HG03565 (cell line): ENCODE results near the gene ITGB4.

Experiments
- ATAC-seq: cut with Tn5 transposase; IDR thresholded peaks from one replicate; pipeline ENCODE4 v1.9.1; 2021; ENCODE audit warnings: mild to moderate bottlenecking, moderate library complexity; ENCODE audit not compliant: unreplicated experiment

The ITGB4 gene

DNA sequence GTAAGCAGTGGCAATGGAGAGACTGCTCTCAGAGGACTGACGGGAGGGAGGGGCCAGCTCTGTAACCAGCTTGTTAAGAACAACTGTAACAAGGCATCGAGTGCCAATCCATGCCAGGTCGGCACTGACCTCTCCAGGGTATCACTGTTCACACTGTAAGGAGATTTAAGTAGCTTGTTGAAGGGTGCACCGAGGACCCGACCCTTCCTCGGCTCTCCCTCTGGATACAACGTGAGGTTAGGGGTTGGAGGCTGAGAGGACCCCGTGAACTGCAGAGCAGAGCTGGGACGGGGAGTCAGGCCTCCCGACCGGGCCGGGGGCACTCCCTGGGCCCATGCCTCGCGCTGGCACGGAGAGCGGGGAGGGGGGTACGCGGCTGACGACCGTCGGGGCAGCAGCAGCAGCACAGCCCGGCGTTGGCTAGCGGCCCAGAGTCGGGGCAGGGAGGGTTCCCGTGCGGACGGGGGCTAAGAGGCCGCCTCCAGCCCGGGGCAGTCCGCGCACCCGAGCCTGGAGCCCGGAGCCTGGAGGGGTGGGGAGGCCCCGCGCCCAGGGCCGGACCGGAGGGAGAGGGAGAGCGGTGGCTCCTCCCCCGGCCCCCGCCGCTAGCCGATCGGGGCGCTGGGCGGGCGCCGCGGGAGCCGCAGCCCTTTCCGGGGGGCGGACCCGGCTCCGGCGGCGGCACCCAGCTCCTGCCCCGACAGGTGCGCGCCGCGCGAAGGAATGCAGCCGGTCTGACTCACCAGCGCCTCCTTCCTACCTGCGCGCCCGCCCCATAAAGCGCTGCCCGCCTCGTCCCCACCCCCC is at the start of gene ITGB4:
TSS of gene ITGB4 (plus strand) at position 804 of the 807 bp plus-strand sequence. CDS start 3,245 bp downstream, outside the sequence.
- no peak for ATAC-seq

DNA sequence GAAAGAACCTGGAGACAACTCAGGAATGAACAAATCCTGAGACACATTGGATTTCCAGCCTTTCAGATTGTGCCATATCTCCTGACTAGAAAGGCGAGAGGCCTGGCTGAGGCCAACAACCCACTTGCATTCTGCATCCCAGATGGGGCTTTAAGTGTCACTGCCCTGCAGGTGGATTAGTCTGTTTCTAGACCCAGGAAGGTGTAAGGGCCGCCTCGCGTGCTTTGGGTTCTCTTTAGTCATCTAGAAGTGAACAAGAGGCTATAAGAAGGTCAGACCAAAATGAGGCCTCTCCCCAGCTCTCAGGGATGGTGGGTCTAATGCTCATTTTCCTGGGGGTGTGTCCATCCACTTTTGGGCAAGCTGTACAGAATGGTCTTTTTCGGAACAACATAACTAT is 49.2 kb upstream of the ITGB4 start:
- no peak for ATAC-seq

DNA sequence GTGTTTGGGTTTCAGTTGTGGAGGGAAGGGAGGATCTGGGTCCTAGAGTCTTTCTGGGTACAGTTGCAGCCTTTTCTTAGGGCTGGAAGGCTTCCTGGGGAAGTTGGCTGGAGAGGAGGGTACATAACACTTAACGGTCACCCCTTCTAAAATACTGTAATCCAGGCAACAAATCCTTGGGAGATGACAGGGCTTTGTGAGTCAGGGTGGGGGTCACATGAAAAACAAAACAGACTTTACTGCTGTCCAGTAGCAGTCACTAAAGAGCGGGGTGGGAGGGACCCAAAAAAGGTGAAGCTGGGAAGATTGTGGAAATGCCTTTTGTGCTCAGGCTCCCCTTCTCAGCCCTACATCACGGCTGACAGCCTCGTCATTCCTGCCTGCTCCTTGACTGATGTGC is 47.8 kb upstream of the ITGB4 start:
- no peak for ATAC-seq

DNA sequence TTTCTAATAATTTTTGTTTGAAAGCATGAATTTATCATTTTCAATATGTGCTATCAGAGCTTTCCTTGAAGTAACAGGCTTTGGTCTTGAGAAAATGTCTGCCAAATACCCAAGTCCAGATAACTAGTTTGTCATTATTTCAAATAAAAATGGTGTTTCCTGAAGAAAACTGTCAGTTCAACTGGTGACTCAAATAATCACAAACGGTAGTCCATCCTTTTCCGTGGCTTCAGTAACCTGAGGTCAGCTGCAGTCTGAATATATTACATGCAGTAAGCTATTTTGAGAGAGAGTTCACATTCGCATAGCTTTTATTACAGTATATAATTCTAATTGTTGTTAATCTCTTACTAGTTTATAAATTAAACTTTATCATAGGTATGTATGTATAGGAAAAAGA is 44.8 kb upstream of the ITGB4 start:
- no peak for ATAC-seq

DNA sequence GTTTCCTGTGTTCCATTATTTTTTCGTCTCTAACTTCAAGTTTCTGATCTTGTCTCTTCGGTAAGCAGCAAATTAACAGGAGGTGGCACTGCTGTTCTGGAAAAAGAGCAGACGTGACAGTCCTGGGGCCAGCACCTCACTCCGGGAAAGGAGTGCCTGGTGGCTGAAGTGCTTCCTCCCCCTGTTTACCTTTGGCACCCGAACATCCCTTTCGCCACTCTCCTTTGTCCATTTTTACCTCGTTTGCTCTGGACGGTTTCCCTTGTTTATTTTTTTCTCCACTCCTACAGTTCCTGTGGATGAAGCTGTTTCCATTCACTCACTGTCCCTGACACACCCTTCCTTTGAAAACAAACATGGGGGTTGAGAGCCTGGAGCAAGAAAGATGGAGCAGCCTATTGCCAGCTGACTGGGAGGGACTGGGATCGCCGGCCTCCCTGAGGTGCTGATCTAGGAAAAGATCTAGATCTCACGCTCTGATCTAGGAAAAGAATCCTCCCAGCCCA is 41.5 kb upstream of the ITGB4 start:
- no peak for ATAC-seq

DNA sequence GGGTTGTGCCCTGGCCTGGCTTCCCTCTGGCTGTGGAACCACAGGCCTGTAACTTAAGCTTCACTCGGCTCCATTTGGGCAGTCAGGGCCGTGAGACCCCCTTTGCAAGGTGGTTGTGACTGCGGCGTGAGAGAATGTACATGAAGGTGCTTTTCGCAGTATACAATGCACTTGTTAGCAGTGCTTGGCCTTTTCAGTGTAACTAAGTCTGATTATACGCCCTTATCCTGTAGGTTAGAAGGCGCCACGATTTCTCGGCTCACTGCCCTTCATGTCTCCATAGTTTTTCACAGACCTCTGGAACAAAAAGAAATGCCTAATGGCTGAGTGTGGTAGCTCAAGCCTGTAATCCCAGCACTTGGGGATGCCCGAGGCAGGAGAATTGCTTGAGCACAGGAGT is 40.8 kb upstream of the ITGB4 start:
- no peak for ATAC-seq

DNA sequence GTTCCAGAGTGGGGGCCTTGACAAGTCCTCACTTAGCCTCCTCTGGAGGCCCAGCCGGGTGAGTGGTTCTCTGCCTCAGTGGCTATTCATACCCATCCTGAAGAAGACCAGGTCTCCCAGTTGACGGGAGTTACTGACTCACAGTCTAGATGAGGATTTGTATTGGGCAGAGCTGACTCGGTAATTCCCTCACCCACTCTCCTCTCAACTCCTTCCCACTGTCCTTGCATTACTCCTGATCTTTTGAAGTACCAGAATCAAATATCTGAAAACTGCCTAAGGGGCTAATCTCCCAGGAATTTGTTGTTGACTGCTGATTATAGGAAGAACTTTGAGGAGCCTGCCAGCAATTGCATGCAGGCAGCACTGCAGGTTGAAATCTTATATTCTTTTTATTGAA is 40.0 kb upstream of the ITGB4 start:
- ATAC-seq = no peak

DNA sequence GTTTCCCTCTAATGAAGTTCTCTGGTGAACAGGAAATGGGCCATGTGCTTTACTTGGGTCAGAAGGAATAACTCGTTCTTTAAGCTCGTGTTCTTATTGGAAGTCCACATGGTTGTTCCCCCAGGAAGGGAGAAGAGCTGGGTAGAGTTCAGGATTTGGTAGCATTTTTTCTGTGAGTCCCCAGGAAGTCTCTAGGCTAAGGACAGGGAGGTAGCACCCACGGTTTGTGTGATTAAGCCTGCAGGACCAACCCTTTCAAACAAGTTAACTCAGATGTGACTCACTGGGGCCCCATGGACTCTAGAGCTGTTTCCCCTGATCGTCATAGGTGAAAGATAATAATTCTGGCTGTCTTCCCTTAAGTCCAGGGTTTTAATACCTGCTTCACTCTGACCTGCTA is 37.7 kb upstream of the ITGB4 start:
- ATAC-seq = no peak

DNA sequence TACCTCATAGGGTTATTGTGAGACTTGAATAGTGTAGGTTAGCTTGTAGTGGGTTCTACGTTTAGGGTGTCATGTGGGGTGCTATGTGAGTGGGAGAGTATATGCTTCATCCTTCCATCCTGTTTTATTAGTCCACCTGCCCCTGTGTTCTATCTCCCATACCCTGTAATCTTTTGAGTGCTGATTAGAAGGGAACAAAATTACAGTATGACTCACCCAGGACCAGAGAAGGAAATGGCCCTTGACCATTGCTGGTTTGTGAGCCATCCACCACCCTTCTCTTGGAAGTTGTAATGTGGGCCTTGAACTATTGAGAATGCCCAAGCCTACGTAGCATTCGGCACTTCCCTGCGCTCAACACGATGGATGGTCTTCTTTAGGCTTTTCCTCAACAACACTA is 37.0 kb upstream of the ITGB4 start:
- no peak for ATAC-seq

DNA sequence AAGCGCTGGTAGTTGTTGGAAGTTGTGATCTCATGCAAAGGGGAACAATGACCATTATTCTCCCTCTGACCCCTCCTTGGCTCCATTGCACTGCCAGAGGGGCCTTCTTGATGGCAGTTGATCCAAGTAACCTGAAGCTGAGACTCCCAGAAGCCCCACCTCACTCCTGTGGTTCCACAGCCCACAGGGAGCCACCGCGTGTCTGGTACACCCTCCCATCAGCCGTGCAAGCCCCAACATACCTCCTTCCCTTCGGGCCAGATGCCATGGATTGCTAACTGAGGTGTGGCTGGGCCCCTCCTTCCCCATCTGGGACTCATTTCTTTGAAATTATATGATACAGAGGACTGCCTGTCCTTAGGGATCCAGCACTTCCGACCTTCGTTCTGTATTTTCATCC is 36.3 kb upstream of the ITGB4 start:
- ATAC-seq = no peak

DNA sequence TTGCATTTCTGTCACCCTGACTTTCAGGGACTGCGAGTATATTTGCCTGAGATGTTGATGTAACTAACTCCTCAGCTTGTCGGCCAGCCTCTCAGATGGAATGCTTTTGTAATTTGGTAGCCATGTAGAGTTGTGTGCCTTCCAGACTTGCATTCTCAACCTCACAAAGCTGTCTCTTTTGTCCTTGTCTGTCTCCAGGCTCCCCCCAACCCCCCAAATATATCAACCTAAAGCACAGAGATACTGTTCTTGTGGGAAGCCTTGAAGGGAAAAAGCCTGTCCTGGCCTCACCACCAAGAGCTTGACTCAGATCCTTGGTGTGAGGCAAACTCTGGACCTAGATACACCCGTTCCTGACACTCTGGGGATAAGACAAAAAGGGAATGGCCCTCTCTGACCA is 35.8 kb upstream of the ITGB4 start:
- no peak for ATAC-seq

DNA sequence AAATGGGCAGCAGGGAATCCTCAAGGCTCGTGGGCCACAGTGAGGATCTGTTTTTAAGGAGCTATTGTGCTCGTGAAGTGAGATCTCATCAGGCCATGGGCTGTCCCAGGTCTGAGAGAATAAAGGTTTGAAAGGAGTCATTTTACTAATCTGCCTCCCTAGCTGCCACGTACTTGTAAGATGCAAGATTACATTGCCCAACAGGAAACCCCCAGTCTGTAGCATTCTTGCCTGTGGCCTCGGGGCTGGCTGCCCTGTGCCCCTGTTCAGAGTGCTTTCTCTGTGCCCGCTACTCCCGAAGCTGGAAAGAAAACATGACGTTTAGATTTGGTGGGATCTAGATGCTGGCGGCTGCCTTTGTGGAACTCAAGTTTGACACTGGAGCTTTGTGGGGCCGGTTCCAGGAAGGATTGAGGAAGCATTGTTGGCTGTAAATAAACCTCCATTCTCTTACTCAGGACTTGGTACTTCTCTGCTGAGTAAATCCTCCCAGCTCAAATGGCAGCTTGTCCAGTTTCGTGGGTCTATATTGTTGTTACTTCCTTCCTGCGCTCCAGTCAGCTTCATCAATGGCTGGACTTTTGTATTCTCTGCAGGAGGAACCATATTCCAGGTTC is 32.9 kb upstream of the ITGB4 start:
- no peak for ATAC-seq

DNA sequence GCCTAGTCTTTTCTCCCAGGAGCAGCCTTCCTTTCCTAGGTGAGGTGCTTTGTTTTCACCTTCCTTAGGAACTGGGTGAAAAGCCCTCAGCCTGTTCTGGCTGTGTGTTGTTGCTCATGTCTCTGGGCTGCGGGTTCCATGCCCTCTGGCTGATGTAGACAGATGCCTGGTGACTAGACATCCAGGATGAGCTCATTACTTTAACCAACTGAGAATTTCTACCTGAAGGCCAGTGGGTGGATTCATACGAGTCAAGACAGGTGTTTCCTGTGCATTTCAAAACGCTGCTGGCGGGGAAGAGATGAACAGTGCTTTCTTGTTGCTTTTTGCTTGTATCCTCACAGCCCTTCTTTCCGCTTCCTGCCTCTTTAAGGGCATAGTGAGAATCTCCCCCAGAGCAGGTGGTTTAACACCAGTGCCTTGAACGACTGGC is 31.8 kb upstream of the ITGB4 start:
- ATAC-seq = no peak

DNA sequence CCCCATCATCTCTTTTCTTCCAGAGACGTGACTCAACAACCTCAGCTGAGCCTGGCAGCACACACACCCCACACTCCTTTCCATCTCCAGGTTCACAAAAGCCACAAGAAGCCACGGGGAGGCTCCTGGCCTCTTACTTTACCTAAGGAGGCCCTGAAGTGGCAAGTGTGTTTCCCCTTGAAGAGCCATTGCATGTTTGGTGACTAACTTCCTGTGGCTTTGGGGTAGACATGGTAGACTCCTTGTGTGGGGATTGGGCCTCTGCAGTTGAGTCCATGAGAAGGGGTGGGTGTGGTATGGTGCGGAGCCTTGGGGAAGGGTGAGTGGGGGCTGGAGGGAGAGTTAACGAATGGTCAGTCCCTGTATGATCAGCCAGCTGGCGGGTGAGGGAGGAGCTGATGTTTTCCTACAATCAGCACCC is 29.9 kb upstream of the ITGB4 start:
- ATAC-seq = no peak

DNA sequence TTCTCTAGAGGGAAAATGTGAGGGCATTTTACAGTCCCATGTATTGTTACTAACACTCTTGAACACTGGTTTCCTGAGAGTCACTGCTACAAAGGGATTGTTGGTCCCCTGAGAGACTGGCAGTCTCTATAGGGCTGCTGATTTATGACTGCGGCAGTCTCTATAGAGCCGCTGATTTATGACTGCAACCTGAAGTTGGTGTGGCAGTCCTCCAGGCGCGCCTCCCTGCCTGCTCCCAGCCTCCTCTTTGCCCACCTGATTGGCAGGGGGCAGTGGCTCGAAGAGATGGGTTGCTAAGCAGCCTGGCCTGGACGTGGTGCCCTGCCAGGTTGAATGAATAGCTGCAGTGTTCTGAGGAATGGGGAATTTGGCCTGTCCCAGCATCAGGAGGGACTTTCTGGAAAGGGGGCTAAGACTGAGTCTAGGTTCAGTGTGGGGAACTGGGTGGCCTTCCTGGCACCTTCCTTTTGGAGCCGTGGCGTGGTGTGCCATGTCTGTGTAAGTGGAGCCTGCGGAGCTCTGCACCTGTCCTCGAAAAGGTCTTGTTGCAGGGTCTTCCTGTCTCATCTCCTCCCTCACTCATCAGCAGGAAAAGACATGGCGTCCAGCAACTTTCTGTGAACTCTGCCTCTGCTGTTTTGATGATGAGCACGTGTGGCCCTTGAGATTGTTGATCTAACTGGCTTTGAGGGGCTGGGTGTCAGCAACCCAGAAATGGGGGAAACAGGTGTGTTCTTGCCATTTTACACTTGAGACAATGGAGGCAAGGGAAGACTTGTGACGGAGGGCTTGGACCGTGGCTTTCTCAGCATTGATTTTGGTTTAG is 29.2 kb upstream of the ITGB4 start:
- ATAC-seq = no peak

DNA sequence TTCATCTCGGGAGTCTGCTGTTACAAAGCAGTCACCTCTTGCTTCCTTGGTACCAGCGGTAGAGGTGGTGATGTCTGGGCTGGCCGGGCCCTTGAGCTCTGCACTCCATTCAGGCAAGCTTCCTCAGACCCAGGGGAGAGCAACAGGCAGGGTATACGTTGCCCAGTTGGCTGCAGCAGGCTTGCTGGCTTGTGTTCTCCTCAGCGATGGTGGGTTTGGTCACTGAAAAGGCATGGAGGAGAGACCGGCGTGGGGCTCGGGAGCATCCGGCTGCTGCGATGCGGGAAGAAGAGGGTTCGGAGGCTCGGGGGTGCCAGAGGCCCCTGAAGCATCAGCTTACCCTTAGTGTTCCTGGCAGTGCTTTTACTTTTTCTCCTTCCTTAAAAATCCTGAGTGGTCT is 28.3 kb upstream of the ITGB4 start:
- ATAC-seq = no peak

DNA sequence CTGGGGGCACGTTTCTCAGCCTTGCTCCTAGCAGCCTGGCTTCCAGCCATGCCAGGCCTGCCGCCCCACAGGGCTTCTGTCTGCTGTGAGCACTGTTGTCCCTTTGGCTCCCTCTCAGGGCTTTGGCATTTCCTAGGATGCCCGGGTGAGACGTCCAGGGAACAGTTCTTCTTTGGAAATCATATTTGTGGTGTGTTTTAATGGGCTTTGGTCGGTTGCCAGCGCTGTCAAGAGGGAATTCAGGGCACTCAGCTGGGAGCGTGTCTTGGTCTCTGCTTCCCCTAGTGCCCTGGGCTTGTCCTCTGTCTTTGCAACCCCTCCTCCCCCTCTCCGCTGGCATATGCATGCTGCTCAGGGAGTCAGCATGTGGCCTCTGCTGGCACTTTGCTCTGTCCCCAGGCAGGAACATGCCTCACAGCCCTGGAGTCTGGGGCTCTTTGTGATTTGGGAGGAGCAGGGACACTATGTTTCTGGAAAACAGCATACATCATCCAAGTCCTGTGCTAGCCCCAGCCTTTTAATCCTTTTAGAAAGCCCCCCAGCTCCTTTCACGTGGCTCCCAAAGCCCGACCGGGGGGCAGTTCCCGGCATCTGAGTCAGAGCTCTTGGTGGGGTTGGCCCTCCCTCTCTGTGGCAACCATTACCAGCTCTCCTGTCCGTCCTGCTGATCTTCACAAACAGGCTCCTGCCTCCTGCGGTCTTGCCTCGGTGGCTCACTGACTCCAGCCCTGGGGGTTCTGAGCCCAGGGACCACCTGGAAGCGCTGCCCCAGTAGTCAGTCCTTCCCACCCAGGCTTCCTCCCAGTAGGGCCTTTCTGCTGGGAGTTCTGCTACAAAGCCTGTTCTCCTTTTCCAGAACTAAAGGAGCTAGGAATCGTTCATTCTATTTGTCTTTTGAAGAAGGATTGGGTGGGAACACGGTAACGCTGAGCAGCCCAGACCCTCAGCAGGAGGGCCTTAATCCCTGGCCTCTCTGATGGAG is 27.5 kb upstream of the ITGB4 start:
- no peak for ATAC-seq

DNA sequence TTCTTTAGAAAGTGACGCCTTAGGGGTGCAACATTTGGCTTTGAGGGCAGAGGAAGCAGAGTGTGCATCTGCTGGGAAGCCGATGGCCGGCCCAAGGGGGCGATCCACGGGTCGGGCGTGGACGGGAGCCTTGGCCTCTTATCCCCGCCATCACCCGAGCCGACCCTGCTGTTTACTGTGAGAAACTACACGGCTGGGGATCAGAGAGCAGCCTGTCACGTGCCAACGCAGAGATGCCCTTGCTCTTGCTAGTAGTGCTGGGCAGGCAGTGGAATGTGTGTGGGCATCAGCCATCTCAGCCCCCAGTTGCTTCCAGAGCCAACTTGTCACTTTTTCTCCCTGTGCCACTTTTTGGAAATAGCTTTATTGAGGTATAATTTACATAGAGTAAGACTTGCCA is 26.7 kb upstream of the ITGB4 start:
- no peak for ATAC-seq

DNA sequence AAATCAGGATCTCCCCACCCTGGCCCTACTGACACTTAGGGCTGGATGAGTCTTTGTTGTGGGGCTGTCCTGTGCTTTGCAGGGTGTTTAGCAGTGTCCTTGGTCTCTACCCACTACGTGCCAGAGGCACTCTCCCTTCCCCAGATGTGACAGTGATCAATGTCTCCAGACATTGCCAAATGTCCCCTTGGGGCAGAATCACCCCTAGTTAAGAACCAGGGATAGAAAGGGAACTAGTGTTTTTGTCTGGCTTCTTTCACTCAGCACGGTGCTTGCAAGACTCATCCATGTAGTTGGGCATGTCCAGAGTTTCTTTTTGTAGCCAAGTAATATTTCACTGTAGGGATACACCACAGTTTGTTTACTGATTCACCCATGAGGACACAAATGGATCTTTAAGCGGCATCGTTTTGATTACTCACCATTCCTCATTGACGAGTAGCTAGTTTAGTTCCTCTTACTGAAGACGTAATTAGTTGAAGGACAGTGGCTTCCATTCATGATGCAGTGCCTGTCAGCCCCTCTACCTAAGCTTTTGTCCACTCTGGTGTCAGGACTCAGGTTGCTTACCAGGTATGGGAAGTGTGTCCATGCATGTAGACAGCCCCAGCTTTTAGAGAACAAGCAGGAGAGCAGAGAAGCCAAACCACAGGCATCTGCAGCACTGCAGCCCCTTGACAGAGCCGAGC is 26.0 kb upstream of the ITGB4 start:
- no peak for ATAC-seq

DNA sequence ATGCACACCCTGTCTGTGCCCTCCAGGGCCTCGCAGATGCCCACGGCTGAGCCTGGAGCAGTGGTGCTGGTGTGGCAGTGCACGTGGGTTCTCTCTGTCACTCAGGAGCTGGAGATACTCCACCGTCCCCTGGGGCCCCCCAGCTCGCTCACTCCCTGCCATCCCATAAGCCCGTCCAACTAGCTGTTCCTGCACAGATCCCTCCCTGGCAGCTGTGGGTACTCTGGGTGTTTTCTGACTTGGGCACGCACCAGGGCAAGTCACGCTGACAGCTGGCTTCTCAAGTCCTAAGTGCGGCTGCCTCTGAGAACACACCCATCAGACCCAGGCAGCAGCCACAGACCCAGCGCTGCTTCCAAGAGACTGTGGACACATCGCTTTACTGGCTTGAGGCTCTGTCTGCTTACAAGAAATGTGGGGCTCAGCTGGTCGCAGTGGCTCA is 25.4 kb upstream of the ITGB4 start:
- no peak for ATAC-seq
